ENCODE measurements around the gene NVL.

NVL gene

DNA sequence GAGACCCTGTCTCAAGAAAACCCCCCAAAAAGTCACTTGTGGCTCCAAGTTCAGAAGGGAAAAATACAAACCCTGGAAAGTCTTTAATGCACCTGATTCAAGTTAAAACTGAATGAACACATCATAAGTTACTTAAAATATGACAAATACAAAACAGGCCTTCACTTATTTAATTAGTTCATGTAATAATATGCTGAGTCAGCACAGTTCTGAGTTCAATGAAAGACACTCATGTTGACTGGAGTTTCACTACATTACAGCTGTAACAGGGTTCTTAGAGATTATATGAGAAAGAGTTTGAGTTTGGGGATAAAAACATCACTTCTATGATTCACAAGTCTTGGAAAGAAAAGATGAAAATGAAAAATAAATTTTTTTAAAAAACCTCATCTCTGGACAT lies 96.0 kb downstream of the NVL start:
- no peak overlapping the region for H3K27ac ChIP-seq

DNA sequence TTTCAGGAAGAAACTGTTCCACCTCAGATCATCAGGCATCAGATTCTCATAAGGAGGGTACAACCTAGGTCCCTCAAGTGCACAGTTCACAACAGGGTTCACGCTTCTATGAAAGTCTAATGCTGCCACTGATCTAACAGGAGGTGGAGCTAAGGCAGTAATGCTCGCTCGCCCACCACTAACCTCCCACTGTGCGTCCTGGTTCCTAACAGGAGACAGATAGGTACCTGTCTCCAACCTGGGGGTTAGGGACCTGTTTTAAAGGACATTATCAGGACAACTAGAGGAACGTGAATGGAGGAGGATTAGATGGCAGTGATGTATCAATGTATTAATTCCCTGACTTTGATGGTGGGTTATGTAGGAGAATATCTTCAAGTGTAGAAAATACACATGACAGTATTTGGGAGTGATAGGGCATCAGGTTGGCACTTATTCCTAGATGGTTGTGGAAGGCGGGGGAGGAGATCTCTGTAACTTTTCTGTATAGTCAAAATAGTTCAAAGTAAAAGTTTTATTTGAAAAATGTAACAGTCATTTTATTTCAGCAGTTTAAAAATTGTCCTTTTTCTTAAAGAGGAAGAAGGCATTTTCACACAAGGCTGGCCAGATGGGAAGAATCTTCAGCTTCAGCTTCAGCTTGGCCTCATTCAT lies 103.0 kb downstream of the NVL start:
- TF ChIP-seq ZFX (IDR thresholded peaks at IDR 0.05; ENCODE audit: borderline replicate concordance): no peak
- TF ChIP-seq, protein P1, sequence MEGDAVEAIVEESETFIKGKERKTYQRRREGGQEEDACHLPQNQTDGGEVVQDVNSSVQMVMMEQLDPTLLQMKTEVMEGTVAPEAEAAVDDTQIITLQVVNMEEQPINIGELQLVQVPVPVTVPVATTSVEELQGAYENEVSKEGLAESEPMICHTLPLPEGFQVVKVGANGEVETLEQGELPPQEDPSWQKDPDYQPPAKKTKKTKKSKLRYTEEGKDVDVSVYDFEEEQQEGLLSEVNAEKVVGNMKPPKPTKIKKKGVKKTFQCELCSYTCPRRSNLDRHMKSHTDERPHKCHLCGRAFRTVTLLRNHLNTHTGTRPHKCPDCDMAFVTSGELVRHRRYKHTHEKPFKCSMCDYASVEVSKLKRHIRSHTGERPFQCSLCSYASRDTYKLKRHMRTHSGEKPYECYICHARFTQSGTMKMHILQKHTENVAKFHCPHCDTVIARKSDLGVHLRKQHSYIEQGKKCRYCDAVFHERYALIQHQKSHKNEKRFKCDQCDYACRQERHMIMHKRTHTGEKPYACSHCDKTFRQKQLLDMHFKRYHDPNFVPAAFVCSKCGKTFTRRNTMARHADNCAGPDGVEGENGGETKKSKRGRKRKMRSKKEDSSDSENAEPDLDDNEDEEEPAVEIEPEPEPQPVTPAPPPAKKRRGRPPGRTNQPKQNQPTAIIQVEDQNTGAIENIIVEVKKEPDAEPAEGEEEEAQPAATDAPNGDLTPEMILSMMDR (IDR thresholded peaks at IDR 0.05): no peak
- H3K27ac ChIP-seq: no peak overlapping the region

More for the DNA sequence above, 96.0 kb downstream of the NVL start:
- TF ChIP-seq, protein P1 (IDR thresholded peaks at IDR 0.05): no peak
- TF ChIP-seq ZFX (IDR thresholded peaks at IDR 0.05; ENCODE audit: borderline replicate concordance): no peak

DNA sequence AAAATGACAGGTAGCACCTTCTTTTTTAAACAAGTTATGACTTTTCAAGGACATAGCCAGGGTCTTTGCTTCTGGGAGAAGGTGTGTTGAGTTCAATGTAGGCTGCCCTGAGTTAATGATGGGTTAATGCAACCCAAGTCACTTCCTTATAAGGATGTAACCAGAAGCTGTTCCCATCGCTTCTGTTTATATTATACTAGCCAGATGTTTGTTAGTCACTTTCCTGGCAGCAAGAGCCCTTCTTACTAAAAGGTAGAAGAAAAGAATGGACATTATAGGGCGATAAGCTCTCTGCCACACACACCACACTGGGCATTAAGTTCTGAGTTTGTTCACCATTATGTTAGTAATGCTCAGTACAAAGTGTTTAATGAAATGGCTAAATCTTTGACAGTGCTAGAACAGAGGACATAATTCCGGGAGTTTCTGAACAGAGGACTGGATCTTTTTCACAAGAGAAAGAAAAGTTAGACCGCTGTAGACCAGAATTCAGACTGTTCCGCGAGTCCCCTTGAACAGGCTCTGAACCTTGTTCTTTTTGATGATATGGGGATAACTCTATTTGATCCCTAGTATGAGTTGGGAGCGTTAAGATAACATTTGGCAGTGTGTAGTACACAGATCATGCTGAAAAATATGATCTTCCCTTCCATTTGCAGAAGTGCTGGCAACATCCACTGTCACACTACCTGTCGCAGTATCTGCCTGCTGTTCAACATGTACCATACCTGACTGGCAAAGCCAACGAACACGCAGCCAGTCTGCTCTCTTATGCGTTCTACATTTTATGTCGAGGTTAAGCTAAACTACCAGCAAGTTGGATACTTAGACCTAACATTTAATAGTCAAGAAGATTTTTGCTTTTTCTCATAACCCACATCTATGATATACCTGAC lies 105.9 kb downstream of the NVL start:
- no peak for TF ChIP-seq ZFX (IDR thresholded peaks at IDR 0.05; ENCODE audit: borderline replicate concordance)
- TF ChIP-seq, protein P1 (IDR thresholded peaks at IDR 0.05): no peak

DNA sequence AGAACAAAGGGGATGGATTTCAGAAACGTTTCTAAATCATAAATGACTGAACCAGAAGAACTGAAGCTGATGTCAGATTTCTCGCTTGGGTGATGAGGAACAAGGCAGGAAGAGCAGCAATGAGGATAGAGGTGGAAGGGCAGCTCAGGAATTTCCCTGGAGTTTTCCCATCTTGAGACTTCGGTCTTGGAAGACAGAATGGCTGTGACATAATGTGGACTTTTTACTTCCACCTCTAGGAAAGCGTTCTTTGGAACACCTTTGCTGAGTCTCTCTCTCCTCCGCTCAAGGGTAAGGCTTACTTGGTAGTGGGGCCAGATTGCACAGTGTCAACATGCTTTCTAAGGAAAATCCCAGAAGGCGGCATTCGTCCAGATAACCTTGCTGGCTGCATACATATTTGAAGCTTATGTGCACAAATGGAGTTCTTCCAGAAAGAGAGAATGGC lies 110.3 kb downstream of the NVL start:
- TF ChIP-seq, protein P1 (IDR thresholded peaks at IDR 0.05): no peak
- TF ChIP-seq ZFX (IDR thresholded peaks at IDR 0.05; ENCODE audit: borderline replicate concordance): no peak
- peak overlapping the region; percentile 11; the same call in 1 of the 2 replicates for H3K27ac ChIP-seq

More for the DNA sequence above, 105.9 kb downstream of the NVL start:
- peak overlapping the region; percentile 53 for H3K27ac ChIP-seq

- peak overlapping the region; percentile 11; the same call in 1 of the 2 replicates for H3K27ac ChIP-seq
- TF ChIP-seq, protein P1 (IDR thresholded peaks at IDR 0.05): no peak
- no peak for TF ChIP-seq ZFX (IDR thresholded peaks at IDR 0.05; ENCODE audit: borderline replicate concordance)
These were observed 110.9 kb downstream of the NVL start for GRCh38 chr1:224219011-224219611.

- no peak for TF ChIP-seq ZFX (IDR thresholded peaks at IDR 0.05; ENCODE audit: borderline replicate concordance)
- TF ChIP-seq, protein P1 (IDR thresholded peaks at IDR 0.05): no peak
- no peak overlapping the region for H3K27ac ChIP-seq
These were observed 112.0 kb downstream of the NVL start for GRCh38 chr1:224217655-224218623.
